Neural cell (in vitro differentiated cells): Measurements from ENCODE around the gene UBE2L3. TPM values are rescaled to one million over a fixed set of nuclear protein-coding genes. Genes with fewer than 3 reads are reported as not detected.
"Not testable (repeated sequence)": the region's sequence is repeated elsewhere in the genome, so short reads cannot be mapped to it uniquely, and the experiment has no call there.

ENCODE experiments used
- H2AFZ ChIP-seq: fragments of 200-600, 300-800 bp; sonication (generic), shearing (Covaris generic); 2 replicates; pipeline ENCODE4 v1.6.0; 2014; ENCODE audit warnings: low read depth, mild to moderate bottlenecking, antibody characterized with exemption, low read length, moderate library complexity
- H3F3A ChIP-seq: fragments of 200-600 bp; shearing (Covaris generic); 2 replicates; pipeline ENCODE4 v1.6.1; 2016; ENCODE audit warnings: mild to moderate bottlenecking, moderate library complexity, mixed read lengths, antibody characterized with exemption, low read length; ENCODE audit not compliant: insufficient read depth, poor library complexity, severe bottlenecking
- H3K27ac ChIP-seq: fragments of 200-600, 300-800 bp; sonication (generic), shearing (Covaris generic); 2 replicates; pipeline ENCODE4 v1.5.1; 2014; ENCODE audit warnings: mild to moderate bottlenecking, low read length, moderate library complexity
- H3K27me3 ChIP-seq: fragments of 300-800, 200-600 bp; sonication (generic), shearing (Covaris generic); 2 replicates; pipeline ENCODE4 v1.6.0; 2014; ENCODE audit warnings: mild to moderate bottlenecking, low read depth, low read length, moderate library complexity; ENCODE audit not compliant: insufficient read depth
- H3K36me3 ChIP-seq: fragments of 300-800, 200-600 bp; sonication (generic), shearing (Covaris generic); 2 replicates; pipeline ENCODE4 v1.5.1; 2014; ENCODE audit warnings: mild to moderate bottlenecking, antibody characterized with exemption, low read length, moderate library complexity; ENCODE audit not compliant: insufficient read depth
- H3K4me2 ChIP-seq: fragments of 300-800, 200-600 bp; sonication (generic), shearing (Covaris generic); 2 replicates; pipeline ENCODE4 v1.6.0; 2014; ENCODE audit warnings: mild to moderate bottlenecking, low read length
- H3K4me3 ChIP-seq: fragments of 300-800, 200-600 bp; sonication (generic), shearing (Covaris generic); 2 replicates; pipeline ENCODE4 v1.5.1; 2014; ENCODE audit warnings: mild to moderate bottlenecking, low read length, moderate library complexity
- H3K79me2 ChIP-seq: fragments of 200-600 bp; shearing (Covaris generic); replicated peaks from 2 replicates; pipeline ENCODE4 v1.6.0; 2014; ENCODE audit warnings: mild to moderate bottlenecking, low read length, moderate library complexity; ENCODE audit not compliant: insufficient read depth
- H3K9ac ChIP-seq: fragments of 300-800, 200-600 bp; sonication (generic), shearing (Covaris generic); 2 replicates; pipeline ENCODE4 v1.6.1; 2016; ENCODE audit warnings: mild to moderate bottlenecking, low read length, mixed read lengths
- H3K9me2 ChIP-seq: fragments of 200-600 bp; shearing (Covaris generic); 2 replicates; pipeline ENCODE4 v1.6.1; 2016; ENCODE audit warnings: mild to moderate bottlenecking, low read length, mixed read lengths; ENCODE audit not compliant: insufficient read depth
- H3K9me3 ChIP-seq: fragments of 200-600, 300-800 bp; sonication (generic), shearing (Covaris generic); 2 replicates; pipeline ENCODE4 v1.6.1; 2016; ENCODE audit warnings: mild to moderate bottlenecking, mixed run types, low read length, moderate library complexity, mixed read lengths
- H4K20me1 ChIP-seq: fragments of 200-600 bp; shearing (Covaris generic); 2 replicates; pipeline ENCODE4 v1.6.1; 2016; ENCODE audit warnings: mild to moderate bottlenecking, mixed run types; ENCODE audit not compliant: insufficient read depth
- EP300 ChIP-seq: fragments of 450-650 bp; conservative IDR thresholded peaks from 2 replicates; pipeline ENCODE4 v1.6.1; 2014; ENCODE audit warnings: antibody characterized with exemption, mild to moderate bottlenecking, moderate library complexity; ENCODE audit not compliant: poor library complexity, severe bottlenecking
- EZH2 ChIP-seq: fragments of 200-600, 300-800 bp; shearing (Covaris generic), sonication (generic); IDR thresholded peaks from 2 replicates; pipeline ENCODE4 v1.6.1; 2014; ENCODE audit warnings: antibody characterized with exemption, low read length, borderline replicate concordance, mild to moderate bottlenecking; ENCODE audit not compliant: insufficient read depth, poor library complexity, severe bottlenecking
- MXI1 ChIP-seq: fragments of 450-650 bp; conservative IDR thresholded peaks from 2 replicates; pipeline ENCODE4 v1.6.1; 2014; ENCODE audit warnings: antibody characterized with exemption, mild to moderate bottlenecking; ENCODE audit not compliant: poor library complexity, severe bottlenecking
- POLR2AphosphoS5 ChIP-seq: IDR thresholded peaks from 2 replicates; pipeline ENCODE4 v1.6.1; 2012
- RAD21 ChIP-seq: fragments of 450-650 bp; conservative IDR thresholded peaks from 2 replicates; pipeline ENCODE4 v1.6.1; 2014; ENCODE audit warnings: antibody characterized with exemption, mild to moderate bottlenecking, moderate library complexity
- SMC3 ChIP-seq: fragments of 450-650 bp; conservative IDR thresholded peaks from 2 replicates; pipeline ENCODE4 v1.6.1; 2014; ENCODE audit warnings: antibody characterized with exemption, mild to moderate bottlenecking, moderate library complexity; ENCODE audit not compliant: poor library complexity
- polyA plus RNA-seq: library from polyadenylated mRNA; depleted of rRNA; stranded (reverse); fragments of >200 nt; gene quantifications from 2 replicates; pipeline ENCODE4 v1.2.3, GENCODE V29; 2014
- TF ChIP-seq, protein P1 (sequence below): fragments of 450-650 bp; IDR thresholded peaks from 2 replicates; pipeline ENCODE4 v1.5.1; 2014; ENCODE audit warnings: antibody characterized with exemption, mild to moderate bottlenecking, moderate library complexity; ENCODE audit not compliant: poor library complexity, severe bottlenecking
- TF ChIP-seq, protein P2 (sequence below): IDR thresholded peaks from 2 replicates; pipeline ENCODE4 v1.6.1; 2012; ENCODE audit warnings: borderline replicate concordance

UBE2L3 gene
- polyA plus RNA-seq, 1 donor from 2014 or later = 49.1 TPM

DNA sequence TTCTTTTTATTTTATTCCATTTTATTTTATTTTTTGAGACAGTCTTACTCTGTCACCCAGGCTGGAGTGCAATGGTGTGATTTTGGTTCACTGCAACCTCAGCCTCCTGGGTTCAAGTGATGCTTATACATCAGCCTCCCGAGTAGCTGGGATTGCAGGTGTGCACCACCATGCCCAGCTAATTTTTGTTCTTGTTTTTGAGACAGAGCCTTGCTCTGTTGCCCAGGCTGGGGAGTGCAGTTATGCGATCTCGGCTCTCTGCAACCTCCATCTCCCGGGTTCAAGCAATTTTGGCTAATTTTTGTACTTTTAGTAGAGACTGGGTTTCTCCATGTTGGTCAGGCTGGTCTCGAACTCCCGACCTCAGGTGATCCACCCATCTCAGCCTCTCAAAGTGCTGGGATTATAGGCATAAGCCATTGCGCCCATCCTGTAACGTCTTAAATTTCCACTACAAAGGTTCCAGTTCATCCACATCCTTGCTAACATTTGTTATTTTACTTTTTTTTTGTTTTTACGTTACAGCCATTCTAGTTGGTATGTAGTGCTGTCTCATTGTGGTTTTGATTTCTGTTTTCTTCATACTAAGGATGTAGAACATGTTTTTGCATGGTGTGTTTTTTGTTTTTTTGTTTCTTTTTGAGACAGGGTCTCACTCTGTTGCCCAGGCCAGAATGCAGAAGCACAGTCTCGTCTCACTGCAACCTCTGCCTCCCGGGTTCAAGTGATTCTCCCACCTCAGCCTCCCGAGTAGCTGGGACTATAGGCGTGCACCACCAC, 29.0 kb downstream of the UBE2L3 start:
- not testable (repeated sequence) for H4K20me1 ChIP-seq, H3K9ac ChIP-seq, H2AFZ ChIP-seq, H3K27ac ChIP-seq, H3K27me3 ChIP-seq, H3K4me2 ChIP-seq, H3F3A ChIP-seq, H3K36me3 ChIP-seq, H3K9me3 ChIP-seq, H3K4me3 ChIP-seq, H3K9me2 ChIP-seq
- peaks cover 14% of the 10 kb centered on the region for H3K79me2 ChIP-seq

DNA sequence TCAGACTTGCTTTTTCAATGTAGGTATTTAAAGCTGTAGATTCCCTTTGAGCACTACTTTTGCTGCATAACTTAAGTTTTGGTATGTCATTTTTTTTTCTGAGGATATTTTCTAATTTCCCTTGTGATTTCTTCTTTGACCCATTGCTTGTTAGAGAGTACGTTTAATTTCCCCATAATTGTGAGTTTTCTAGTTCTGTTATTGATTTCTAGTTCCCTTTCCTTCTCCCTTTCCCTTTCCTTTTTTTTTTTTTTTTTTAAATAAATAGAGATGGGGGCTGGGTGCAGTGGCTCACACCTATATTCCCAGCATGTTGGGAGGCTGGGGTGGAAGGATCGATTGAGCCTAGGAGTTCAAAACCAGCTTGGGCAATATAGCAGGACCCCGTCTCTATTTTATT, 30.8 kb downstream of the UBE2L3 start:
- no peak overlapping the region for H3K9ac ChIP-seq
- H4K20me1 ChIP-seq = no peaks in the 10 kb centered on the region
- H3K4me2 ChIP-seq = no peak overlapping the region
- TF ChIP-seq RAD21 (no peak), SMC3 (no peak), POLR2AphosphoS5 (no peak), EZH2 (no peak), MXI1 (no peak), EP300 (no peak)
- TF ChIP-seq, protein P1, sequence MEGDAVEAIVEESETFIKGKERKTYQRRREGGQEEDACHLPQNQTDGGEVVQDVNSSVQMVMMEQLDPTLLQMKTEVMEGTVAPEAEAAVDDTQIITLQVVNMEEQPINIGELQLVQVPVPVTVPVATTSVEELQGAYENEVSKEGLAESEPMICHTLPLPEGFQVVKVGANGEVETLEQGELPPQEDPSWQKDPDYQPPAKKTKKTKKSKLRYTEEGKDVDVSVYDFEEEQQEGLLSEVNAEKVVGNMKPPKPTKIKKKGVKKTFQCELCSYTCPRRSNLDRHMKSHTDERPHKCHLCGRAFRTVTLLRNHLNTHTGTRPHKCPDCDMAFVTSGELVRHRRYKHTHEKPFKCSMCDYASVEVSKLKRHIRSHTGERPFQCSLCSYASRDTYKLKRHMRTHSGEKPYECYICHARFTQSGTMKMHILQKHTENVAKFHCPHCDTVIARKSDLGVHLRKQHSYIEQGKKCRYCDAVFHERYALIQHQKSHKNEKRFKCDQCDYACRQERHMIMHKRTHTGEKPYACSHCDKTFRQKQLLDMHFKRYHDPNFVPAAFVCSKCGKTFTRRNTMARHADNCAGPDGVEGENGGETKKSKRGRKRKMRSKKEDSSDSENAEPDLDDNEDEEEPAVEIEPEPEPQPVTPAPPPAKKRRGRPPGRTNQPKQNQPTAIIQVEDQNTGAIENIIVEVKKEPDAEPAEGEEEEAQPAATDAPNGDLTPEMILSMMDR = no peak
- TF ChIP-seq, protein P2, sequence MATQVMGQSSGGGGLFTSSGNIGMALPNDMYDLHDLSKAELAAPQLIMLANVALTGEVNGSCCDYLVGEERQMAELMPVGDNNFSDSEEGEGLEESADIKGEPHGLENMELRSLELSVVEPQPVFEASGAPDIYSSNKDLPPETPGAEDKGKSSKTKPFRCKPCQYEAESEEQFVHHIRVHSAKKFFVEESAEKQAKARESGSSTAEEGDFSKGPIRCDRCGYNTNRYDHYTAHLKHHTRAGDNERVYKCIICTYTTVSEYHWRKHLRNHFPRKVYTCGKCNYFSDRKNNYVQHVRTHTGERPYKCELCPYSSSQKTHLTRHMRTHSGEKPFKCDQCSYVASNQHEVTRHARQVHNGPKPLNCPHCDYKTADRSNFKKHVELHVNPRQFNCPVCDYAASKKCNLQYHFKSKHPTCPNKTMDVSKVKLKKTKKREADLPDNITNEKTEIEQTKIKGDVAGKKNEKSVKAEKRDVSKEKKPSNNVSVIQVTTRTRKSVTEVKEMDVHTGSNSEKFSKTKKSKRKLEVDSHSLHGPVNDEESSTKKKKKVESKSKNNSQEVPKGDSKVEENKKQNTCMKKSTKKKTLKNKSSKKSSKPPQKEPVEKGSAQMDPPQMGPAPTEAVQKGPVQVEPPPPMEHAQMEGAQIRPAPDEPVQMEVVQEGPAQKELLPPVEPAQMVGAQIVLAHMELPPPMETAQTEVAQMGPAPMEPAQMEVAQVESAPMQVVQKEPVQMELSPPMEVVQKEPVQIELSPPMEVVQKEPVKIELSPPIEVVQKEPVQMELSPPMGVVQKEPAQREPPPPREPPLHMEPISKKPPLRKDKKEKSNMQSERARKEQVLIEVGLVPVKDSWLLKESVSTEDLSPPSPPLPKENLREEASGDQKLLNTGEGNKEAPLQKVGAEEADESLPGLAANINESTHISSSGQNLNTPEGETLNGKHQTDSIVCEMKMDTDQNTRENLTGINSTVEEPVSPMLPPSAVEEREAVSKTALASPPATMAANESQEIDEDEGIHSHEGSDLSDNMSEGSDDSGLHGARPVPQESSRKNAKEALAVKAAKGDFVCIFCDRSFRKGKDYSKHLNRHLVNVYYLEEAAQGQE = no peak
- no peaks in the 10 kb centered on the region for H3K9me2 ChIP-seq
- peaks cover 16% of the 10 kb centered on the region for H3K79me2 ChIP-seq
- no peak overlapping the region for H2AFZ ChIP-seq
- no peak overlapping the region for H3K27ac ChIP-seq
- no peaks in the 10 kb centered on the region for H3F3A ChIP-seq
- H3K27me3 ChIP-seq = no peaks in the 10 kb centered on the region
- no peak overlapping the region for H3K4me3 ChIP-seq
- H3K9me3 ChIP-seq = no peaks in the 10 kb centered on the region
- peaks cover 9% of the 10 kb centered on the region for H3K36me3 ChIP-seq
